ENCODE results near the gene TEX22.

GRCh38 chr14:105398726-105399465 is 558 bp downstream of the TEX22 start:
- TF ChIP-seq CTCF (IDR thresholded peaks at IDR 0.05; ENCODE audit: low read depth, low read length, missing input control) (no peak), SP1 (IDR thresholded peaks at IDR 0.05) (no peak), RXRA (IDR thresholded peaks at IDR 0.05) (no peak), GABPA (IDR thresholded peaks at IDR 0.05 in 1 of 2, conservative IDR thresholded peaks at IDR 0.05 in 1 of 2) (no peak), RAD21 (IDR thresholded peaks at IDR 0.05) (no peak)
- TF ChIP-seq, protein P1, sequence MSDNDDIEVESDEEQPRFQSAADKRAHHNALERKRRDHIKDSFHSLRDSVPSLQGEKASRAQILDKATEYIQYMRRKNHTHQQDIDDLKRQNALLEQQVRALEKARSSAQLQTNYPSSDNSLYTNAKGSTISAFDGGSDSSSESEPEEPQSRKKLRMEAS (IDR thresholded peaks at IDR 0.05) = no peak
- TF ChIP-seq, protein P2, sequence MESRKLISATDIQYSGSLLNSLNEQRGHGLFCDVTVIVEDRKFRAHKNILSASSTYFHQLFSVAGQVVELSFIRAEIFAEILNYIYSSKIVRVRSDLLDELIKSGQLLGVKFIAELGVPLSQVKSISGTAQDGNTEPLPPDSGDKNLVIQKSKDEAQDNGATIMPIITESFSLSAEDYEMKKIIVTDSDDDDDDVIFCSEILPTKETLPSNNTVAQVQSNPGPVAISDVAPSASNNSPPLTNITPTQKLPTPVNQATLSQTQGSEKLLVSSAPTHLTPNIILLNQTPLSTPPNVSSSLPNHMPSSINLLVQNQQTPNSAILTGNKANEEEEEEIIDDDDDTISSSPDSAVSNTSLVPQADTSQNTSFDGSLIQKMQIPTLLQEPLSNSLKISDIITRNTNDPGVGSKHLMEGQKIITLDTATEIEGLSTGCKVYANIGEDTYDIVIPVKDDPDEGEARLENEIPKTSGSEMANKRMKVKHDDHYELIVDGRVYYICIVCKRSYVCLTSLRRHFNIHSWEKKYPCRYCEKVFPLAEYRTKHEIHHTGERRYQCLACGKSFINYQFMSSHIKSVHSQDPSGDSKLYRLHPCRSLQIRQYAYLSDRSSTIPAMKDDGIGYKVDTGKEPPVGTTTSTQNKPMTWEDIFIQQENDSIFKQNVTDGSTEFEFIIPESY (IDR thresholded peaks at IDR 0.05) = no peak

All from liver (tissue), 3 donors.